ENCODE results near the gene CBX3. TPM values are rescaled to one million over a fixed set of nuclear protein-coding genes. Genes with fewer than 3 reads are reported as not detected.

The CBX3 gene
- total RNA-seq (2022; extraction: Qiagen RNA extraction; ENCODE audit: low read depth): 209 to 250 TPM (median 231 TPM) in 5 replicates

DNA sequence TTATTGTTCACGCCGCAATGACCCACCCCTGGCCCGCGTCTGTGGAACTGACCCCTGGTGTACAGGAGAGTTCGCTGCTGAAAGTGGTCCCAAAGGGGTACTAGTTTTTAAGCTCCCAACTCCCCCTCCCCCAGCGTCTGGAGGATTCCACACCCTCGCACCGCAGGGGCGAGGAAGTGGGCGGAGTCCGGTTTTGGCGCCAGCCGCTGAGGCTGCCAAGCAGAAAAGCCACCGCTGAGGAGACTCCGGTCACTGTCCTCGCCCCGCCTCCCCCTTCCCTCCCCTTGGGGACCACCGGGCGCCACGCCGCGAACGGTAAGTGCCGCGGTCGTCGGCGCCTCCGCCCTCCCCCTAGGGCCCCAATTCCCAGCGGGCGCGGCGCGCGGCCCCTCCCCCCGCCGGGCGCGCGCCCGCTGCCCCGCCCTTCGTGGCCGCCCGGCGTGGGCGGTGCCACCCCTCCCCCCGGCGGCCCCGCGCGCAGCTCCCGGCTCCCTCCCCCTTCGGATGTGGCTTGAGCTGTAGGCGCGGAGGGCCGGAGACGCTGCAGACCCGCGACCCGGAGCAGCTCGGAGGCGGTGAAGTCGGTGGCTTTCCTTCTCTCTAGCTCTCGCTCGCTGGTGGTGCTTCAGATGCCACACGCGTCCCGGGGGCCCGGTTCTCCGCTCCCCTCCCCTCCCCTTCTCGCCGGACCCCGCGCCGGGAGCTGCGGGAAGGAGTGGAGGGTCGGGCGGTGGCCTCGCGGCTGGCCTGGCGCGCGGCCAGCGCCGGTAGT is at the start of gene CBX3:
Gene CBX3, plus strand, starts transcription at position 499 of the 772 bp plus-strand sequence. CDS start 1,254 bp downstream, outside the sequence.

DNA sequence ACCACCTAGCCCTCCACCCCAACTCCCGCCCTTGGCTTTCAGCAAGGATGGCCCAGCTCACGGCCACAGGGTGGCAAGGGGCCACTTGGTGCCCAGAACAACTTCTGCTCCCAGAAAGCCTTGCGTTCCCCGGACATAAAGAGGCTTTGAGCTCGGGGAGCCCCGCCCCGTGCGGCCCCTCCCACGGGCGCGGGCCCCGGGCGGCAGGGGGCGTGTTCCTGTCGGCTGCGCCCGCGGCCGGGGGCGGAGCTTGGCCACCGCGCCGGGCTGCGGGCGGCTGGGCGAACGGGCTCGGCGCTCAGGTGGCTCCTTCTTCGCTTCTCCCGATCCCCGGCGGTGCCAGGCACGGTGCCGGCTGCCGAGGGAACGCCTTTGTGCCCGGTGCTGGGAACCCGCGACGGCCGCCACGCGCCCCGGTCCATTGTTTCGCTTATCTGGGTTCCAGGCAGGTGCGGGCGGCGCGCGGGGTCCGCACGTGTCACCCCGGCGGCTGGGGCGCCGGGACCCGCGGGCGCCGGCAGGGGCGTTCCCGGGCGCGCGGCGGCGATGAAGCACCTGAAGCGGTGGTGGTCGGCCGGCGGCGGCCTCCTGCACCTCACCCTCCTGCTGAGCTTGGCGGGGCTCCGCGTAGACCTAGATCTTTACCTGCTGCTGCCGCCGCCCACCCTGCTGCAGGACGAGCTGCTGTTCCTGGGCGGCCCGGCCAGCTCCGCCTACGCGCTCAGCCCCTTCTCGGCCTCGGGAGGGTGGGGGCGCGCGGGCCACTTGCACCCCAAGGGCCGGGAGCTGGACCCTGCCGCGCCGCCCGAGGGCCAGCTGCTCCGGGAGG is 49.4 kb upstream of the CBX3 start, which contains the start of gene NFE2L3:
Gene NFE2L3, plus strand, starts transcription at position 246 of the 829 bp plus-strand sequence. Its CDS starts 301 bp downstream, at position 547.

DNA sequence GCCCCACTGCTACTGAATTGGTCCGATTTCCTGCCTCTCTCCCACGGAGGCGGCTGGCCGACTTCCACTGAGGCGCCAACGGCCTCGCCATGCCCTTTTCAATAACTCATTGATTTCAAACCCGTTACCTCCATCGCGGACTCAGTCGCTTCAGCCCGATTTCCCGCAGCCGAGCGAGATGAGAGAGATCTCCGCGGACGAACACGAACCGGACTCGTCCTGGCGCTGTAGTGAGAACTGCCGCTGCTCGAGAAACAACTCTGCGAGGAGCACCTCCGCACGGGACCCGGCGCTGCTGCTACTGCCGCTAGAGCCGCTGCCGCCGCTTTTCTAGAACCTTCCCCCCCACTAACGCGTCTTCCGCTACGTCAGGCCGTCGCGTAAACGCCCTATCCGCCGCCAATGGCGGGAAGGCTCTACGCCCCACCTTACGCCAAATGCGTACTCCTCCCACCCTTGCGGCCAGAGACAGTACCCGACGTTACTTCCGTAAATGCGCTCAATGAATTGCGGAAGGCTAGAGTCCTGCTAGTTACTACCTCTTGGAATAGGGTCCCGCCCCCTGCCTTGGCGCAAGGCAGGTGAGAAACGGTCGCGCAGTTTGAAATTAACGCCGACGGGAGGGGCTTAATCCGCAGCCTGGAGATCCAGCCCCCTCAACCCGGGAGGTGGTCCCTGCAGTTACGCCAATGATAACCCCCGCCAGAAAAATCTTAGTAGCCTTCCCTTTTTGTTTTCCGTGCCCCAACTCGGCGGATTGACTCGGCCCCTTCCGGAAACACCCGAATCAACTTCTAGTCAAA is 900 bp upstream of the CBX3 start, which contains the start of gene HNRNPA2B1:
Gene HNRNPA2B1, minus strand, starts transcription at position 303 of the 803 bp plus-strand sequence. Its CDS starts 169 bp downstream, at position 134.

Other genes with a start within 250 kb of the CBX3 start
- gene NFE2L3, start 49.5 kb upstream of the CBX3 start, total RNA-seq (2022; extraction: Qiagen RNA extraction; ENCODE audit: low read depth): 7.3 to 9.0 TPM (median 8.2 TPM) in 5 replicates
- 1,045 to 1,279 TPM (median 1,181 TPM) in 5 replicates for gene HNRNPA2B1, start 999 bp upstream of the CBX3 start, total RNA-seq (2022; extraction: Qiagen RNA extraction; ENCODE audit: low read depth)
- 4.2 to 6.1 TPM (median 4.5 TPM) in 5 replicates for gene SNX10, start 90.1 kb downstream of the CBX3 start, total RNA-seq (2022; extraction: Qiagen RNA extraction; ENCODE audit: low read depth)

Measured in A549 treated with GW870086 at 1 μM for 4 hours (cell line).